Left ventricle myocardium inferior (tissue), 1 donor: Measurements from ENCODE around the gene PDZK1IP1. TPM values are rescaled to one million over a fixed set of nuclear protein-coding genes. Genes with fewer than 3 reads are reported as not detected.

Experiments
- DNase-seq: peaks from one replicate; pipeline ENCODE4 v3.0.0-alpha.2; 2020
- H3K27ac ChIP-seq: fragments of 200-600 bp; replicated peaks from 2 replicates; pipeline ENCODE4 v1.8.0; 2021
- H3K27me3 ChIP-seq: fragments of 200-600 bp; 2 replicates; pipeline ENCODE4 v1.8.0; 2021; ENCODE audit warnings: low read depth
- H3K36me3 ChIP-seq: fragments of 200-600 bp; 2 replicates; pipeline ENCODE4 v1.8.0; 2021
- H3K4me1 ChIP-seq: fragments of 200-600 bp; 2 replicates; pipeline ENCODE4 v1.8.0; 2021
- H3K4me3 ChIP-seq: fragments of 200-600 bp; 2 replicates; pipeline ENCODE4 v1.8.0; 2021; ENCODE audit warnings: mild to moderate bottlenecking, moderate library complexity
- H3K9me3 ChIP-seq: fragments of 200-600 bp; replicated peaks from 2 replicates; pipeline ENCODE4 v1.8.0; 2021
- CTCF ChIP-seq: fragments of 200-600 bp; IDR thresholded peaks from 2 replicates; pipeline ENCODE4 v1.8.0; 2021; ENCODE audit warnings: antibody characterized with exemption, mild to moderate bottlenecking, borderline replicate concordance
- intact Hi-C: fragments of 100-400 bp; cut with micrococcal nuclease; formaldehyde crosslinking; loops from one replicate; pipeline ENCODE4 v1.11.0; 2022
- total RNA-seq: library from RNA; stranded (reverse); fragmentation: NEBNext Ultra II Directional; extraction: Animal tissue kit (Norgen Biotek cat#: 25700); gene quantifications from one replicate; pipeline ENCODE4 v1.2.1, GENCODE V29; 2021
- donor health status: DM: no; HTN: yes; CAD: no; lungs with severe emphysema.

PDZK1IP1 gene
- total RNA-seq, 1 donor from 2014 or later: not detected

- DNase-seq: peak; percentile 87
- Histone ChIP-seq H3K4me1 (peaks cover 16% of the 10 kb centered on the region), H3K4me3 (peak overlapping the region; percentile 60), H3K9me3 (no peaks in the 10 kb centered on the region), H3K27ac (no peak overlapping the region), H3K27me3 (peaks cover 44% of the 10 kb centered on the region), H3K36me3 (no peaks in the 10 kb centered on the region)
- TF ChIP-seq CTCF: peak; percentile 92
- intact Hi-C loops: loop anchor here (5.0 to 10.0 kb wide), 2 partner anchors 83 to 545 kb away; no protein-coding TSS in a partner anchor
These were observed 10.5 kb downstream of the PDZK1IP1 start for GRCh38 chr1:47179017-47179987.

DNA sequence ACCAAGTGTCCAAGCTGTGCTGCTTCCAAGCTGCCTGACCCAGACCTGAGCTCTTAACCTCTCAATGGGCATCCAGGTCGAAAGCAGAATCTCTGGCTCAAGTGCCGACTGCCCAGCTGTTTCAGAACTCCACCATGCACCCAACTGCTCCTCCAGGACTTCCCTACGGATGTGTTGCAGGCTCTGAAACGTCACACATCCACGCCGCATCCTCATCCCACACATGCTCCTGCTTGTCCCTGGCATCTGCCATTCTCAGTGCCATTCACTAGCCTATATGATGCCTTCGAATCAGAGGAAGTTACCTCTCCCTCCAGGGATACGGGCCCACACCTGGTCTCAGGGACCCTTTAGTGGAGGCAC is 11.2 kb downstream of the PDZK1IP1 start:
- no peak overlapping the region for H3K27ac ChIP-seq
- no peak for TF ChIP-seq CTCF
- DNase-seq: no peak
- H3K4me1 ChIP-seq: peaks cover 16% of the 10 kb centered on the region
- peaks cover 46% of the 10 kb centered on the region for H3K27me3 ChIP-seq
- no peaks in the 10 kb centered on the region for H3K36me3 ChIP-seq
- intact Hi-C loops: loop anchor here (5.0 to 10.0 kb wide), 2 partner anchors 84 to 546 kb away; no protein-coding TSS in a partner anchor
- H3K9me3 ChIP-seq: no peaks in the 10 kb centered on the region
- H3K4me3 ChIP-seq: peak overlapping the region; percentile 60

DNA sequence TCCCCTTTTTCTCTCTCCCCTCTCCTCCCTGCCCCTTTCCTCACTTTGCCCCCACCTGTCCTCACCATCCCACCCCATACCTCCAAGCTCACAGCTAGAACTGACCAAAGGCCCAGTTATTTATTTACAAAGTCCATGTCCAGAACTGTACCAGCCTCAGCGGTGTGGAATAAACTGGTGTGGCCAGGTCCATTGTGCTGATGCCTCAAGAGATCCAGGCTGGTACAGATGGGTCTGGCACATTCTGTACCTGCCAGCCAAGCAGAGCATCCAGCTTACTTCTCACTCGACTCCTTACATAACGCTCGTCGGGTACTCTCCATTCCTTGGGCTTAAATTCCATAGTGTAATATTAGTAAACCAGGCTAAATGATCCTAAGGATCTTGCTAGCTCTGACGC is 11.8 kb downstream of the PDZK1IP1 start:
- Histone ChIP-seq H3K4me1 (peaks cover 16% of the 10 kb centered on the region), H3K9me3 (peaks cover 2% of the 10 kb centered on the region), H3K36me3 (no peaks in the 10 kb centered on the region), H3K4me3 (no peak overlapping the region), H3K27ac (no peak overlapping the region), H3K27me3 (peaks cover 46% of the 10 kb centered on the region)
- intact Hi-C loops: loop anchor here (5.0 to 10.0 kb wide), 2 partner anchors 84 to 547 kb away; no protein-coding TSS in a partner anchor
- TF ChIP-seq CTCF: no peak
- DNase-seq: no peak

- TF ChIP-seq CTCF: peak; percentile 96
- no peak for DNase-seq
- H3K27ac ChIP-seq: no peak overlapping the region
- H3K9me3 ChIP-seq: peaks cover 10% of the 10 kb centered on the region
- no peaks in the 10 kb centered on the region for H3K36me3 ChIP-seq
- peaks cover 13% of the 10 kb centered on the region for H3K4me1 ChIP-seq
- intact Hi-C loops: loop anchor here (5.0 to 10.0 kb wide), 2 partner anchors 87 to 549 kb away; no protein-coding TSS in a partner anchor
- no peak overlapping the region for H3K4me3 ChIP-seq
- H3K27me3 ChIP-seq: peaks cover 28% of the 10 kb centered on the region
These were observed 14.5 kb downstream of the PDZK1IP1 start for GRCh38 chr1:47175227-47175934.

- Histone ChIP-seq H3K9me3 (peaks cover 10% of the 10 kb centered on the region), H3K27ac (no peak overlapping the region), H3K4me3 (no peak overlapping the region), H3K4me1 (peaks cover 5% of the 10 kb centered on the region), H3K27me3 (peaks cover 26% of the 10 kb centered on the region), H3K36me3 (no peaks in the 10 kb centered on the region)
- no peak for DNase-seq
- no peak for TF ChIP-seq CTCF
- intact Hi-C loops: loop anchor here (5.0 to 10.0 kb wide), 2 partner anchors 88 to 550 kb away; no protein-coding TSS in a partner anchor
These were observed 15.2 kb downstream of the PDZK1IP1 start for GRCh38 chr1:47174656-47175020.
